HG02885 (cell line): ENCODE measurements around the gene PIK3R1.

Source experiments
- ATAC-seq: cut with Tn5 transposase; IDR thresholded peaks from one replicate; pipeline ENCODE4 v1.9.1; 2021; ENCODE audit warnings: mild to moderate bottlenecking; ENCODE audit not compliant: unreplicated experiment, poor library complexity

The PIK3R1 gene

GRCh38 chr5:68344447-68345111 lies 129.0 kb downstream of the PIK3R1 start:
- peak; percentile 60 for ATAC-seq

GRCh38 chr5:68345171-68345570 lies 129.6 kb downstream of the PIK3R1 start:
- ATAC-seq = no peak

DNA sequence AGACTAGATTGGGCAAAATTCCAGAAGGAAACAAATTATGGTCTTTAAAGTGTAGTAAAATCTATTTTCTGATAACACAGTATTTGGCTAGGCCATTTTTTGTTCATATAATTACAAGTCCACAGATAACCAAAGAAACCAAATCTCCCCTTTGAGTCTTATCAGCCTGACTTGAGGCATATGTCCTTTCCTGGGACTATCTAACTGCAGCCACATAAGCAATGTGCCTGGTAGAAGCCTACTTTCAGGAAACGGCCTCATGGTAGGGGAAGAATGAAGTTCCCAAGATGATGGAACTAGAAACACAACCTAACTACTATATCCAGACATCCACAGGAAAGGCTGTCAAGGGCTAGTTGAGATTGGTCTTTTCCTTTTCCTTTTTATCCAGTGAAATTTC lies 130.0 kb downstream of the PIK3R1 start:
- no peak for ATAC-seq

DNA sequence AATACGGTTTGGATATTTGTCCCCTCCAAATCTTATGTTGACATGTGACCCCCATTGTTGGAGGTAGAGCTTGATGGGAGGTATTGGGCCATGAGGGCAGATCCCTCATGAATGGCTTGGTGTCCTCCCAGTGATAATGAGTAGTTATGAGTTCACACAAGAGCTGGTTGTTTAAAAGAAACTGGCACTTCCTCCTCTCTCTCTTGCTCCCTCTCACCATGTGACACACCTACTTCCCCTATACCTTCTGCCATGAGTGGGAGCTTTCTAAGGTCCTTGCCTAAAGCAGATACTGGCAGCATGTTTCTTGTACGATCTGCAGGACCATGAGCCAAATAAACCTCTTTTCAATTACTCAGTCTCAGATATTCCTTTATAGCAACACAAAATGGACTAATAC lies 132.0 kb downstream of the PIK3R1 start:
- ATAC-seq = no peak

DNA sequence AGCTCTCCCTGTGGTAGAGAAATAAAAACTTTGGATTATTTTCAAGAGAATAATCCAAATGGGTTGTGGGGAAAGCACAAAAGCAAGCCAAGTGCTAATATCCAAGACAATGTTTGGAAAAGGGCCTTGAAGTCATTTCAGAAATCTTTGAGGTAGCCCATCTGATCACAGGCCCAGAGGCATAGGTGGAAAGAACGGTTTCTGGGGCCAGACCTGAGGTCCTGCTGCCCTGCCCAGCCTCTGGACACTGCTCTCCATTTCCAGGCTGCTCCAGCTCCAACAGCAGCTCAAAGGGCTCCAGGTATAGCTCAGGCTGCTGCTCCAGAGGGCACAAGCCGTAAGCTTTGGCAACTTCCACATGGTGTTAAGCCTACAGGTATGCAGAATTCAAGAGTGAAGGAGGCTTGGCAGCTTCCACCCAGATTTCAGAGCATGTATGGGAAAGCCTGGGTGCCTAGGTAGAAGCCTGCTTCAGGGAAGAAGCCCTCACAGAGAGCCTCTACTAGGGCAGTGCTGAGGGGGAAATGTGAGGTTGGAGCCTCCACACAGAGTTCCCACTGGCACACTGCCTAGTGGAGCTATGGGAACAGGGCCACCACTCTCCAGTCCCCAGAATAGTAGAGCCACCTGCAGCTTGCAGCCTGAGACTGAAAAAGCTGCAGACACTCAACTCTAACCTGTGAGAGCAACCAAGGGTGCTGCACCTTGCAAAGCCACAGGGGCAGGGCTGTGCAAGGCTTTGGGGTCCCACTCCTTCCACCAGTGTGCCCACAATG lies 133.1 kb downstream of the PIK3R1 start:
- no peak for ATAC-seq

DNA sequence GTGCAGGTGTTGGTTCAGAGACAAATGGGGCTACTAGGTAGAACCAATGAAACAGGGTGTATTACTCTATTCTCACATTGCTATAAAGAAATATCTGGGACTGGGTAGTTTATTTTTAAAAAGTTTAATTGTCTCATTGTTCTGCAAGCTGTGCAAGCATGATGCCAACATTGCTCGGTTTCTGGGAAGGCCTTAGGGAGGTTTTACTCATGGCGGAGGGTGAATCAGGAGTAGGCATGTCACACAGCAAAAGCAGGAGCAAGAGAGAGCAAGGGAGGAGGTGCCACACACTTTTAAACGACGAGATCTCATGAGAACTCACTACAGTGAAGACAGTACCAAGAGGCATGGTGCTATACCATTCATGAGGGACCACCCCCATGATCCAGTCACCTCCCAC lies 134.6 kb downstream of the PIK3R1 start:
- ATAC-seq = no peak
